DMS114 treated with DMSO at 0.1 percent for 48 hours (cell line): Measurements from ENCODE around the gene IFNL1.
"Not testable (repeated sequence)": the region's sequence is repeated elsewhere in the genome, so short reads cannot be mapped to it uniquely, and the experiment has no call there.

Source experiments
- DNase-seq: peaks from one replicate; lab custom pipeline; 2025; ENCODE audit not compliant: unreplicated experiment; lab: John Stamatoyannopoulos, UW

The IFNL1 gene

DNA sequence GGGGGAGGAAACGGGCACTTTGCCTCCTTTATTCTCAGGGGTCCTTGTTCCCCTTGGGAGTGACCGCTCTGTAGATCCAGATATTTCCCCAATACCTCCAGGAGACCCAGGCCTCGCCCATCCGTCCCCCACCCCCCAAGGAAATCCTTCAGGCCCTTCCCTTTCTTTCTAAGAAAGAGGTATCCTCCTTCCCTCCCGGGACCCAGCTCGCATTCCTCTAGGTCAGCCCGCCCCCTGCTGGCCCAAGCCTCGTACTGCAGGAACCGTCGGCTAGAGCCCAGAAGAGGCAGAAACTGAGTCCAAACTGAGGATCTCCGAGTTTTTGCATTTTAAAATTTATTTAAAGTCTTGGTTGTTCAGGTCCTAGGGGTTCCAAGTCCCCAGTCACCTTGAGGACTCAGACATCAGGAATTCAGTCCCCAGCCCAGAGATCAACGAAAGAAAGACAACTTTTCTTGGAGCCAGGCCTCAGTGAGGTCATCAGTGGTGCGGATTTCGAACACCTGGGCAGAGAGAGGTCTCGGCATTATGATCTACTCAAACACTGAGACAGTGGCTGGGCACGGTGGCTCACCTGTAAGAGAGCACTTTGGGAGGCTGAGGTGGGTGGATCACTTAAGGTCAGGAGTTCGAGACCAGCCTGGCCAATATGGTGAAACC is 32.0 kb downstream of the IFNL1 start:
- peak; percentile 69 for DNase-seq

DNA sequence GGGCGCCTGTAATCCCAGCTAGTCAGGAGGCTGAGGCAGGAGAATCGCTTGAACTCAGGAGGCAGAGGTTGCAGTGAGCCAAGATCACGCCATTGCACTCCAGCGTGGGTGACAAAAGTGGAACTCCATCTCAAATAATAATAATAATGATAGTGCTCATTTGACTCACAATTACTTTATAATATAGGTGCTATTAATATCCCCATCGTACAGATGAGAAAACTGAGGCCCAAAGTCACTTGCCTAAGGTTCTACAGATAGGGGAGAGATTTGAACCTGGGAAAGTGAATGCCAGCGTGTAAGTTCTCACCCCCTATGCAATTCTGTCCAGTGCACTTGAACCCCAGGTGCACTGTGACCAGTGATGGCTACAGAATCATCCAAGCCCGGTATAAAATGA is 33.7 kb downstream of the IFNL1 start:
- DNase-seq: no peak

DNA sequence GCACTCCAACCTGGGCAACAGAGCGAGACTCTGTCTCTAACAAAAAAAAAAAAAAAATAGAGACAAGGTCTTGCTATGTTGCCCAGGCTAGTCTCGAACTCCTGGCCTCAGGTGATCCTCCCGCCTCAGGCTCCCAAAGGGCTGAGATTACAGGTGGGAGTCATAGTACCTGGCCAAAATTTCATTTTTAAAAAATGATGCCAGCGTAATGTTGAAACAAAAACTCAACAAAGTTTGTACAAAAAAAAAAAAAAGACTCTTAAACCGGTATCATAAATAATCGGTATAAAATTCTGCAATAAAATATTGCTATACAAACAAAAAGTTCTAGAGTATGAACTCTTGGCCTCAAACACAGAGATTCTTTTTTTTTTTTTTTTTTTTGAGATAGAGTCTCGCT is 36.1 kb downstream of the IFNL1 start:
- no peak for DNase-seq

DNA sequence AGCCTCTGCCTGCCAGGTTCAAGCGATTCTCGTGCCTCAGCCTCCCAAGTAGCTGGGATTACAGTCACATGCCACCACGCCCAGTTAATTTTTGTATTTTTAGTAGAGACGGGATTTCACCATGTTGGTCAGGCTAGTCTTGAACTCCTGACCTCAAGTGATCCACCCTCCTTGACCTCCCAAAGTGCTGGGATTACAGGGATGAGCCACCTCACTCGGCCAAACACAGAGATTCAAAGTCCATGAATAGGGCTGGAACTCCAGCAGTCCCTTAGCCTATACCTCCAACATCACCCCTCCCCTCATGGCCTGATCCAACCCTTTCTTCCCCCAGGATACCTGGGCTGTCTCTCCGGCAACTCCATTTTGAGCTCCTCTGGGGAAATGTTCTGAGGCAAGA is 36.5 kb downstream of the IFNL1 start:
- DNase-seq: not testable (repeated sequence)

DNA sequence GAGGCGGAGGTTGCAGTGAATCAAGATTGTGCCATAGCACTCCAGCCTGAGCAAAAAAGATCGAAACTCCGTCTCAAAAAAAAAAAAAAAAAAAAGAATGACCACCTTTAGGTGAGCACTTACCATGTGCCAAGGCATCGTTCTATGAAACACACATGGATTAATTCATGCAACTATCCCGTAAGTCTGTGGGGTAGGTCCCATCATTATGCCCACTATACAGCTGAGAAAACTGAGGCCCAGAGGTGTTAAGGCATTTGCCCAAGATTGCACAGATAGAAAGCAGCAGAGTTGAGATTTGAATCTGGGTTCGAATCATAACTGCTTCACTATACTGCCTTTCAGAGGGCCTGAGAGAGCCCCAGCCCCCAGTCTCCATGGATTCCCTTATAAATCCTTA is 37.3 kb downstream of the IFNL1 start:
- no peak for DNase-seq

- DNase-seq: no peak
Measured at GRCh38 chr19:39334444-39334976, 38.3 kb downstream of the IFNL1 start.

DNA sequence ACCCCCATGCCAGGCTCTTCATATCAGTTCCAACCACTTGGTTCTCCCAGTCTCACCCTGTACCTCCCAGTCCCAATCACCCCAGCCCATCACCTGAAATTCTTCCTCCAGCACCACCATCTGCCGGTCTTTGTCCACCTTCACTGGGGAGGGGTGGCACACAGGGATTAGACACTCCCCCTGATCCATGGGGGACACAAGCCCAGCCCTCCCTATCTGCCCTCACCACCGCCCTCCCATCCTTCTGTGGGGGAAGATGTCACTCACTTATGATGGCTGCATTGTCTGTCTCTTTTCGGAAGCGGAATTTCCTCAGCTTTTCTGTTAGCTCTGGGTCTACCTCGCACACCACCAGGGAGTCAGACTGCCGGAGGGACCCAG is 39.0 kb downstream of the IFNL1 start:
- DNase-seq: no peak

DNA sequence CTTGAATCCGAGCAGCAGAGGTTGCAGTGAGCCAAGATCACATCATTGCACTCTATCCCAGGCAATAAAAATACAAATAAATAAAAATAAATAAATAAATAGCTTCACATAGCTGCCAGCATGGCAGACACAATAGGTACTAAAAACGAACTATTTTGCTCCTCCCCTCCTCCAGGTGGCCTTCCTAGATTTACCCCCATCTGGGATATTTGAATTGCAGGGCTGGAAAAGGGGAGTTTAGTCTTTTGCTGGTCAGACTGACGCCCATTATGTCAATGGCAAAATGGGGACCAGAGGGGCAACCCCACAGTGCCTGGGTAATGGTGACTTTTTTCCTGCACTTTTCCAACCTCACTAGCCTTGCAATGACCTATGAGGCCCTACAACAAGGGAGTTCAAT is 40.3 kb downstream of the IFNL1 start:
- no peak for DNase-seq

DNA sequence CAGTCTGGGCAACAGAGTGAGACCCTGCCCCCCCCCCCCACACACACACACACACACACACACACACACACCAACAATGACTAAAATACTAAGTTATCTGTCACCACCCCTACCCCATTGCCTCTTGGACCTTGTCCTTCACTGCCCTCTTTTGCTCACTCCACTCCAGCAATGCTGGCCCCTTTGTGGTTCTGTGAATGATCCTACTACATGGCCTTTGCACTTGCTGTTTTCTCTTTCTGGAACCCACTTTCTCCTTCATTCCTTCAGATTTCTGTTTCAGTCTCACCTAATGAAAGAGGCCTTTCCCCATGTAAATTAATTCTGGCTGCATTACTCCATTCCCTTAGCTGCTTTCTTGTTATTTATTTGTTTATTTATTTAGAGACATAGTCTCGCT is 43.5 kb downstream of the IFNL1 start:
- DNase-seq: no peak

DNA sequence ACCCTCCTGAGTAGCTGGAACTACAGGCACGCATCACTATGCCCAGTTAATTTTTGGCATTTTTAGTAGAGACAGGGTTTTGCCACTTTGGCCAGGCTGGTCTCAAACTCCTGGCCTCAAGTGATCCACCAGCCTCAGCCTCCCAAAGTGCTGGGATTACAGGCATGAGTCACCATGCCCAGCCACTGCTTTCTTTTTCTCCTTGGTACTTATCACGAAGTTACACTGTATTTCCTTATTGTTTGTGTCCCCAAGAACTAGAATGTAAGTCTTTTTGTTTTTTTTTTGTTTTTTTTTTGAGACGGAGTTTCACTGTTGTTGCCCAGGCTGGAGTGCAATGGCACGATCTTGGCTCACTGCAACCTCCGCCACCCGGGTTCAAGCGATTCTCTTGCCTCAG is 43.9 kb downstream of the IFNL1 start:
- DNase-seq: not testable (repeated sequence)

- DNase-seq: no peak
Measured at GRCh38 chr19:39341129-39341718, 45.0 kb downstream of the IFNL1 start.

DNA sequence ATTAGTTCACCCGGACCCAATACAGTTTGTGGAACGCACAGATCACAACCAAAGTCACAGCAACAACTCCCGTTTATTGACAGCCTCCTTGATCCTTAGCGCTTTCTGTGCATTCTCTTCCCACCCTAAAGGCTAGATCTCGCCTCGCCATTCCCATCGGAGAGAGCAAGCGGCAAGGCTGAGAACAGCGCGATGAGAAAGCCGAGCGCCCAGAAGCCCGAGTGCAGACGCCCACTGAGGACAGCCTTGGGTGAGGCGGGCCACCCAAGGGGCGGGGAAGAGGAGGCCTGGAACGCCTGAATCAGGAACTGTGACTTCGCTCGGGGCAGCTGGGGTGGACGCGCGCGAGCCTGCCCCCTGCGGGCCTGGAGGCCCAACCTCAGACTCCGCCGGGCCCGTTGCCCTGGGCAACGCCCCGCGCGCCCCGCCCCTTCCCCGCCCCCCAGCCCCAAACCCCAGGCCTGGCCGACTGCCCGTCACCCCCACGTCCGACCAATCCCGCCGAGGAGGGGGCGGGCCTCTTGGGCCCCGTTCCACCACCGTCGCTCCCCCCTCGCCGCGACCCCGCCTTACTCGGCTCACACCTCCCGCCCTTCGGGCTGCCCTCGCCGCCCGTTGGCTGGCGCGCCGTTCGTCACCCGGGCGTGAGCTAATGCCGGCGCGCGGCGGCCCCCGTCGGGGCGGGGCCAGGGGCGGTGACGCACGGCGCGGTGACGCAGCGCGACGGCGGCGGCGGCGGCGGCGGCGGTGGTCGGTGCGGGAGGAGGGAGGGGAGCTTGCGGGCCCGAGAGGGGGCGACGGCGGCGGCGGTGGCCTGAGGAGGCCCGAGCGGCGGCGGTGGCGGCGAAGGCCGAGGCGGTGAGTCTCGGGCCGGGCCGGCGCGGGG is 45.8 kb downstream of the IFNL1 start, which contains the start of gene SAMD4B:
SAMD4B (plus strand) TSS at position 703 of the 886 bp plus-strand sequence. CDS start 14,473 bp downstream, outside the sequence.
- peak; percentile 98 for DNase-seq

DNA sequence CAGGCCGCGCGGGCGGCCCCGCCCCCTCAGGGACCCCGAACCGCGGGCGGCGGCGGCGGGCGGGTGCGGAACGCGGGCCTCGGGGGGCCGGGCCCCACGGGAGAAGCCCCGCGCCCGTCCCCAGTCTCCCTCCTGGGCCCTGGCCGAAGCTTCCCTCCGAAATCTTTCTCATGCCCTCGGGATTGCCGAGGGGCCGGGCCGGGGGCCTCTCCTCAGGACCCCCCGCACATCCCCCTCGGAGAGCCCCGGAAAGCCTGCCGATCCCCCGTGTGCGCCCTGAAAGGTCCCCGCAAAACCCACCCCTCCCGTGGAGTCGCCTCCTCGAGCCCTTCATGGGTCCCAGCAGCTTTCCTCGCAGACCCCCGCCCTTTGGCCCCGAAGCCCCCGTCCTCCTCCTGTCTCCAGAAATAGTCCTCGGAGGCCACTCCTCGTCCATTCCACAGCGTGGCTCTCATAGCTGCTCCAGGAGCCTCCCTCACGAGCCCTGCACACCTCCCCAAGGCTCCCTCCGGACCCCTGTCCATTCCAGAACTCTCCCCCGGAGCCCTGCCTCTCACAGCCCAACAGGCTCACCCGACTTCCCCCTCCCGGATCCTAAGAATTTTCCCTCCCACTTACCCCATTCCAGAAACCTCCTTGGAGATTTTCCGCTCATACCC is 46.6 kb downstream of the IFNL1 start:
- no peak for DNase-seq

DNA sequence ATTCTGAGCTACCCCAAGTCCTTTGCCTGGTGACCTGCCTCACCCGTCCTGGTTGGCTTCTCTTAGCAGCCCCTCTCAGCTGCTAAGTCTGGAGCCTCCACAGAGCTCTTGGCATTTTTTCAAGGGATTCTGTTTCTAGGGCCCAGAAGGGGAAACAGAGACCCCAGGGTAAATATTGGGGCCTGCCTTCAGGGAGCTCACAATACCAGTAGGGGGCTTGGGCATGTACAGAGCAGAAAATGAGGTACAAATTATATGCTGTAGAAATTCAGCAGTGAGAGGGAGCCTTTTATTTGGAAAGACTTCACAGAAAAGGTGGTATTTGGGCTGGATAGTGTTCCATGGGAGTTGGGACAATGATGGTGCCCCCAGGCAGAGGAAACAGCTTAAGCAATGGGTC is 49.7 kb downstream of the IFNL1 start:
- DNase-seq: no peak

DNA sequence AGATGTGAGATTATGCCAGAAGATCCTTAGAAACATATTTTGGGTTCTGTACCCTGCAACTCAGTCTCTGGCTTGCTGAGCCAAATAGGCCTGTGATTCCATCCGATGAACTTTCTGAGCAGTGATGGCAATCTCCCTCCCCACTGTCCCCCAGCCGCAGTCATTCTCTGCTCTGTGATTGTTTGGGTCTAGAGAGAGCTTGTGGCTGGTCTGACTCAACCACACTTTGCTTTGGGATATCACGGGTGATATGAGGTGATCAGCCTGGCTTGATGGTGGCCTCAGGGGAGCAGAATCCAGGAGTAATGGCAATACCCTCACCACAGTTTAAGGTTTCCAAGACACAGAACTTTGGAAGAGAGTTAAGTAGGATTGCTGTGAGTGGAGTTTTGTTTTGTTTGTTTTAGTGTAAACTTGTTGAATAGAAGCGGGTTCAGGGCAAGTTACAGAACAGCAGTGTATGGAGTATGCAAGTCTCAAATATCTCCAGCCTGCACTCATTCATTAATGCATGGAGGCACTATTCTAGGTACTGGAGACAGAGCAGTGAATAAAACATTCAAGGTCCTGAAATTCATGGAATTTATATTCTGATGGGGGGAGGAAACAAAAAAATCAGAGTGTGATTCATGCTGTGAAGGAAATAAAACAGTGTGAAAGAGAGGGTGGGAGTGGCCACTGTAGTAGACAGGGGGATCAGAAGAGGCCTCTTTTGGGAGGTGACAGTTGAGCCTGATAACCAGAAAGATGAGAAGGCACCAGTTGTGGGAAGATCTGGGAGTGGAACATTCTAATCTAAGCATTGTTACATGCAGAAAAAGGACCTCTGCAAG is 51.3 kb downstream of the IFNL1 start:
- DNase-seq: no peak
